ENCODE measurements around the gene RBPMS2. TPM values are rescaled to one million over a fixed set of nuclear protein-coding genes. Genes with fewer than 3 reads are reported as not detected.

Gene RBPMS2
- total and polyA plus RNA-seq, 2 donors (not counting 3 experiments of a cell fraction or from before 2014, with no cell fraction given), result 2.3 to 7.8 TPM

DNA sequence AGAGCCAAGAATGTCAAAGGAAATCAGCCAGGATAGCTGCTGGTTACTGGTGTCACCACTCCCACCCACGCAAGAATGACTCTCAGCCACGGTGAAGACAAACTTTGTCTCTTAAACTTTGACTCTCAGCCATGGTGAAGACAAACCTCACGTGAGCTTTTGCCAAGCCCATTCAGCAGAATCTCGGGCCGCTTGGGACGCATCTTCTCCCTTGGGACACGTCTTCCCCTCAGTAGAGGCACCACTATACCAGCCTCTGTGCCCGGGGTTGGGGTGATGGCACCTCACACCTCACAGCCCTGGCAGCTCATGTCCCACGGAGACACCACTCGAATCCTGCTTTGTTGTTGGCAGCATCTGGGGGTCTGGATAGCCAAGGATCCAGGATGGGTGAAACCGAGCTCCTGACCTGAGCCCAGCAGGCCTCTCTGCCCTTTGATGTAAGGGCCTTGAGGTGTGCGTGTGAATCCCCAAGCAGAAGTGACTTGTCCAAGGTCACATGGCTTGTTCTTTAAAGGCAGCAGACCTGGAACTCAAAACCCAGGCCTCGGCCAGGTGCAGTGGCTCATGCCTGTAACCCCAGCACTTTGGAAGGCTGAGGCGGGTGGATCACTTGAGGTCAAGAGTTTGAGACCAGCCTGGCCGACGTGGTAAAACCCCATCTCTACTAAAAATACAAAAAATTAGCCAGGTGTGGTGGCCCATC lies 21.8 kb downstream of the RBPMS2 start:
- intact Hi-C loops (cut with micrococcal nuclease) (no loop called here), dilution Hi-C loops (cut with MboI; ENCODE audit: extremely low pct_ligation_motif_present, low sequenced_read_pairs) (no loop called here)
- POLR2A ChIA-PET, result no interaction called here
- no TSS peak for BruUV-seq (replicated peaks)
- FAIRE-seq (no peak), DNase-seq (ENCODE audit: low read depth, low spot score) (no peak)
- H3K27ac ChIP-seq (ENCODE audit: insufficient read depth, low read depth, low read length), result no peak overlapping the region
- H3K4me2 ChIP-seq (ENCODE audit: insufficient read depth, low read length), result no peak overlapping the region
- no peaks in the 10 kb centered on the region for H4K20me1 ChIP-seq (replicated peaks; ENCODE audit: control insufficient read depth, extremely low read depth, insufficient read depth, low read length)
- CTCF ChIA-PET, result interaction anchor here (1.0 kb wide), 1 partner anchor 57 kb away, joined by 6 read pairs; no protein-coding TSS in a partner anchor
- H3K9ac ChIP-seq (replicated peaks; ENCODE audit: extremely low read depth, insufficient read depth, low read length), result no peak overlapping the region
- no peak for TF ChIP-seq POLR2AphosphoS5 (IDR thresholded peaks at IDR 0.05; ENCODE audit: insufficient read depth, low read depth, low read length)
- no peak for TF ChIP-seq FOS (IDR thresholded peaks at IDR 0.05; ENCODE audit: borderline replicate concordance, insufficient read depth, low read length)
- no peak for TF ChIP-seq EZH2 (IDR thresholded peaks at IDR 0.05; ENCODE audit: borderline replicate concordance, low read depth, low read length, severe bottlenecking)
- TF ChIP-seq, protein P1, sequence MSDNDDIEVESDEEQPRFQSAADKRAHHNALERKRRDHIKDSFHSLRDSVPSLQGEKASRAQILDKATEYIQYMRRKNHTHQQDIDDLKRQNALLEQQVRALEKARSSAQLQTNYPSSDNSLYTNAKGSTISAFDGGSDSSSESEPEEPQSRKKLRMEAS (IDR thresholded peaks at IDR 0.05; ENCODE audit: insufficient read depth, insufficient read length), result no peak
- no peak overlapping the region for H2AFZ ChIP-seq (ENCODE audit: low read depth, low read length)
- H3K79me2 ChIP-seq (ENCODE audit: control insufficient read depth, insufficient read depth, low read length), result no peaks in the 10 kb centered on the region
- no peaks in the 10 kb centered on the region for H3K27me3 ChIP-seq (ENCODE audit: control insufficient read depth in 2 of 2, insufficient read depth in 2 of 2, low read length in 2 of 2)
- no peak overlapping the region for H3K4me3 ChIP-seq (replicated peaks in 1 of 3; ENCODE audit: insufficient read depth in 1 of 3, low read depth in 1 of 3, low read length in 3 of 3)
- no peaks in the 10 kb centered on the region for H3K9me1 ChIP-seq (replicated peaks; ENCODE audit: control insufficient read depth, extremely low read depth, insufficient read depth, low read length)
- H3K4me1 ChIP-seq (ENCODE audit: control insufficient read depth, extremely low read depth, insufficient read depth, low read length), result no peaks in the 10 kb centered on the region
- no peaks in the 10 kb centered on the region for H3K9me3 ChIP-seq (replicated peaks; ENCODE audit: control insufficient read depth, insufficient read depth, low read length)
- no peaks in the 10 kb centered on the region for H3K36me3 ChIP-seq (ENCODE audit: control insufficient read depth in 2 of 2, extremely low read depth in 1 of 2, insufficient read depth in 2 of 2, low read length in 2 of 2)

DNA sequence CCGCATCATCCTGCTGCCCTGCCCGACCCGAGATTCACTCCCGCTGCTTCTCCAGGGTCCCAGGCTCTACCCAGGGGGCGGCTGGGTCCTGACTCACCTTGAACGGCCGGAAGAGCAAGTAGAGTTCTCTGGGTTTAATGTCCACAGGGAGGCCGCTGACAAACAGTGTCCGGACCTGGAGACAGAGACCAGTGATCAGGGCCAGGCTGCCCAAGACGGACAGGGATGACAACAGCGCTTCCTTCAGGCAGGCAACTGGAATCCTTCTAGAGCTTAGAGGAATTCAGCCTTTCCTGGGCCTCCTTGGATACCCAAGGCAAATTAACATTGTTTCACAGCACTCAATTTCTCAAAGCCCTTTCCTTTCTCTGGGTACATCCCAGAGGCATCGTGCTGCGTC lies 23.9 kb downstream of the RBPMS2 start:
- no peak overlapping the region for H3K27ac ChIP-seq (ENCODE audit: insufficient read depth, low read depth, low read length)
- CTCF ChIA-PET, result interaction anchor here (0.7 to 3.0 kb wide), 4 partner anchors 21 to 58 kb away, joined by 3 to 19 read pairs (median 4); no protein-coding TSS in a partner anchor
- TF ChIP-seq, protein P1 (IDR thresholded peaks at IDR 0.05; ENCODE audit: insufficient read depth, insufficient read length), result no peak
- TF ChIP-seq POLR2AphosphoS5 (IDR thresholded peaks at IDR 0.05; ENCODE audit: insufficient read depth, low read depth, low read length) (no peak), EZH2 (IDR thresholded peaks at IDR 0.05; ENCODE audit: borderline replicate concordance, low read depth, low read length, severe bottlenecking) (no peak), POLR2A (IDR thresholded peaks at IDR 0.05; ENCODE audit: low read depth, low read length) (no peak), MYC (IDR thresholded peaks at IDR 0.05; ENCODE audit: low read depth, low read length) (no peak), FOS (IDR thresholded peaks at IDR 0.05; ENCODE audit: borderline replicate concordance, insufficient read depth, low read length) (no peak), JUN (IDR thresholded peaks at IDR 0.05; ENCODE audit: borderline replicate concordance, insufficient read depth, insufficient read length, low read depth) (no peak), GATA2 (IDR thresholded peaks at IDR 0.05; ENCODE audit: insufficient read depth, insufficient read length, low read depth, low read length) (no peak)
- TF ChIP-seq, protein P2, sequence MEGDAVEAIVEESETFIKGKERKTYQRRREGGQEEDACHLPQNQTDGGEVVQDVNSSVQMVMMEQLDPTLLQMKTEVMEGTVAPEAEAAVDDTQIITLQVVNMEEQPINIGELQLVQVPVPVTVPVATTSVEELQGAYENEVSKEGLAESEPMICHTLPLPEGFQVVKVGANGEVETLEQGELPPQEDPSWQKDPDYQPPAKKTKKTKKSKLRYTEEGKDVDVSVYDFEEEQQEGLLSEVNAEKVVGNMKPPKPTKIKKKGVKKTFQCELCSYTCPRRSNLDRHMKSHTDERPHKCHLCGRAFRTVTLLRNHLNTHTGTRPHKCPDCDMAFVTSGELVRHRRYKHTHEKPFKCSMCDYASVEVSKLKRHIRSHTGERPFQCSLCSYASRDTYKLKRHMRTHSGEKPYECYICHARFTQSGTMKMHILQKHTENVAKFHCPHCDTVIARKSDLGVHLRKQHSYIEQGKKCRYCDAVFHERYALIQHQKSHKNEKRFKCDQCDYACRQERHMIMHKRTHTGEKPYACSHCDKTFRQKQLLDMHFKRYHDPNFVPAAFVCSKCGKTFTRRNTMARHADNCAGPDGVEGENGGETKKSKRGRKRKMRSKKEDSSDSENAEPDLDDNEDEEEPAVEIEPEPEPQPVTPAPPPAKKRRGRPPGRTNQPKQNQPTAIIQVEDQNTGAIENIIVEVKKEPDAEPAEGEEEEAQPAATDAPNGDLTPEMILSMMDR (IDR thresholded peaks at IDR 0.05; ENCODE audit: extremely low read depth in 1 of 2, insufficient read depth in 1 of 2, low read depth in 1 of 2, low read length in 2 of 2), result no peak
- H3K4me3 ChIP-seq (replicated peaks in 1 of 3; ENCODE audit: insufficient read depth in 1 of 3, low read depth in 1 of 3, low read length in 3 of 3), result no peak overlapping the region
- no peak overlapping the region for H3K4me2 ChIP-seq (ENCODE audit: insufficient read depth, low read length)
- no peak for FAIRE-seq
- H3K9me3 ChIP-seq (replicated peaks; ENCODE audit: control insufficient read depth, insufficient read depth, low read length), result no peaks in the 10 kb centered on the region
- H3K4me1 ChIP-seq (ENCODE audit: control insufficient read depth, extremely low read depth, insufficient read depth, low read length), result no peaks in the 10 kb centered on the region
- no peak overlapping the region for H2AFZ ChIP-seq (ENCODE audit: low read depth, low read length)
- DNase-seq (ENCODE audit: low read depth, low spot score), result no peak
- H3K9me1 ChIP-seq (replicated peaks; ENCODE audit: control insufficient read depth, extremely low read depth, insufficient read depth, low read length), result no peaks in the 10 kb centered on the region
- BruUV-seq (replicated peaks), result no TSS peak
- H3K9ac ChIP-seq (replicated peaks; ENCODE audit: extremely low read depth, insufficient read depth, low read length), result no peak overlapping the region
- H3K36me3 ChIP-seq (ENCODE audit: control insufficient read depth in 2 of 2, extremely low read depth in 1 of 2, insufficient read depth in 2 of 2, low read length in 2 of 2), result no peaks in the 10 kb centered on the region
- intact Hi-C loops (cut with micrococcal nuclease), result no loop called here
- POLR2A ChIA-PET, result no interaction called here
- H3K27me3 ChIP-seq (ENCODE audit: control insufficient read depth in 2 of 2, insufficient read depth in 2 of 2, low read length in 2 of 2), result no peaks in the 10 kb centered on the region
- dilution Hi-C loops (cut with MboI; ENCODE audit: extremely low pct_ligation_motif_present, low sequenced_read_pairs), result no loop called here
- no peaks in the 10 kb centered on the region for H3K79me2 ChIP-seq (ENCODE audit: control insufficient read depth, insufficient read depth, low read length)
- no peaks in the 10 kb centered on the region for H4K20me1 ChIP-seq (replicated peaks; ENCODE audit: control insufficient read depth, extremely low read depth, insufficient read depth, low read length)

Data from endothelial cell of umbilical vein (primary cell).